ENCODE results near the gene VANGL1. TPM values are rescaled to one million over a fixed set of nuclear protein-coding genes. Genes with fewer than 3 reads are reported as not detected.

VANGL1 gene
- total and polyA plus RNA-seq, 2 of the 8 experiments (the other 6 are each of a cell fraction or from before 2014, with no cell fraction given): 9.4 to 13.4 TPM

GRCh38 chr1:115705963-115706362 lies 64.2 kb downstream of the VANGL1 start:
- H3K79me2 ChIP-seq (ENCODE audit: control insufficient read depth in 1 of 2, insufficient read depth in 2 of 2, low read length in 2 of 2): no peaks in the 10 kb centered on the region
- FAIRE-seq (no peak), DNase-seq (ENCODE audit: low read depth in 1 of 2, low spot score in 2 of 2) (no peak)
- no peaks in the 10 kb centered on the region for H3K79me1 ChIP-seq (ENCODE audit: low read depth, low read length)
- H3K23me2 ChIP-seq (ENCODE audit: low read depth, low read length): no peaks in the 10 kb centered on the region
- H4K5ac ChIP-seq (ENCODE audit: insufficient read length, low read depth, low read length): no peak overlapping the region
- no peak overlapping the region for H3K9ac ChIP-seq (replicated peaks in 1 of 4; ENCODE audit: extremely low read depth in 1 of 4, low read depth in 3 of 4, low read length in 3 of 4)
- H3K27me3 ChIP-seq (replicated peaks in 1 of 4; ENCODE audit: control insufficient read depth in 3 of 4, extremely low read depth in 1 of 4, insufficient read depth in 3 of 4, low read length in 3 of 4): no peaks in the 10 kb centered on the region
- no peak overlapping the region for H3K18ac ChIP-seq (ENCODE audit: extremely low read depth, low read length)
- ChIA-PET POLR2A (ENCODE audit: partially characterized antibody) (no interaction called here), CTCF (ENCODE audit: partially characterized antibody) (interaction anchor here (0.7 to 18.6 kb wide), 36 partner anchors 11 to 356 kb away, joined by 3 to 370 read pairs (median 5); partner anchors contain the start of gene CASQ2)
- H2BK20ac ChIP-seq (ENCODE audit: low read length): peak overlapping the region; percentile 11; the same call in 1 of the 2 replicates
- H2BK12ac ChIP-seq (ENCODE audit: low read depth, low read length): no peak overlapping the region
- H3K56ac ChIP-seq (replicated peaks; ENCODE audit: insufficient read length, low read depth, low read length): no peak overlapping the region
- no peak overlapping the region for H3K27ac ChIP-seq (ENCODE audit: low read depth, low read length)
- no peak overlapping the region for H3K4me3 ChIP-seq (ENCODE audit: extremely low read depth in 1 of 4, insufficient read depth in 2 of 4, low read depth in 3 of 4, low read length in 4 of 4)
- H3K23ac ChIP-seq (ENCODE audit: insufficient read length): no peak overlapping the region
- H3K4ac ChIP-seq (replicated peaks; ENCODE audit: insufficient read length, low read depth, low read length): no peak overlapping the region
- no peak overlapping the region for H2AK5ac ChIP-seq (ENCODE audit: low read depth, low read length)
- H2BK15ac ChIP-seq (ENCODE audit: low read length): no peak overlapping the region
- TF ChIP-seq TBP (IDR thresholded peaks at IDR 0.05; ENCODE audit: low read depth, low read length): no peak
- no peaks in the 10 kb centered on the region for H3K36me3 ChIP-seq (ENCODE audit: control insufficient read depth in 2 of 4, insufficient read depth in 4 of 4, low read length in 3 of 4)
- no peak overlapping the region for H2BK5ac ChIP-seq (ENCODE audit: low read depth, low read length)
- H3K9me3 ChIP-seq (ENCODE audit: insufficient read depth in 2 of 2, low read depth in 1 of 2, low read length in 1 of 2): no peaks in the 10 kb centered on the region
- no peak overlapping the region for H3K4me2 ChIP-seq (ENCODE audit: insufficient read depth in 1 of 2, low read depth in 2 of 2, low read length in 2 of 2)
- no peaks in the 10 kb centered on the region for H4K20me1 ChIP-seq (replicated peaks in 1 of 2; ENCODE audit: control insufficient read depth in 1 of 2, insufficient read depth in 2 of 2, low read length in 2 of 2)
- WGBS, 2 experiments (ENCODE audit: extremely low coverage in 1 of 2, insufficient coverage in 1 of 2, insufficient read length in 1 of 2, insufficient replicate concordance in 2 of 2, low coverage in 1 of 2, low lambda C conversion rate in 2 of 2, missing lambda C conversion rate in 1 of 2): 88% methylated on average over 9 of the region's 9 CpGs; no CpG with 5 or more reads in 1 of the 2 experiments
- no peak overlapping the region for H3K14ac ChIP-seq (ENCODE audit: insufficient read length)
- H2AFZ ChIP-seq (ENCODE audit: low read length): no peak overlapping the region
- no peak overlapping the region for H4K91ac ChIP-seq (replicated peaks; ENCODE audit: insufficient read length, low read length)
- H2BK120ac ChIP-seq (replicated peaks; ENCODE audit: low read depth, low read length): no peak overlapping the region
- H4K8ac ChIP-seq (ENCODE audit: extremely low read depth, insufficient read depth, low read length): no peak overlapping the region
- H3K4me1 ChIP-seq (replicated peaks in 1 of 4; ENCODE audit: control insufficient read depth in 3 of 4, insufficient read depth in 4 of 4, low read length in 3 of 4): no peaks in the 10 kb centered on the region

All from H1 (cell line).